ENCODE data around the gene GJA5.

Gene GJA5

GRCh38 chr1:147769106-147769505 is 8.7 kb upstream of the GJA5 start:
- no peak for DNase-seq (ENCODE audit: extremely low spot score)
- no peak for TF ChIP-seq CTCF (IDR thresholded peaks at IDR 0.05; ENCODE audit: control extremely low read depth, extremely low read depth, low read depth, missing control alignments)
- ChIA-PET POLR2A (no interaction called here), CTCF (no interaction called here)

GRCh38 chr1:147768582-147768981 is 8.2 kb upstream of the GJA5 start:
- no peak for TF ChIP-seq CTCF (IDR thresholded peaks at IDR 0.05; ENCODE audit: control extremely low read depth, extremely low read depth, low read depth, missing control alignments)
- ChIA-PET CTCF (no interaction called here), POLR2A (no interaction called here)
- no peak for DNase-seq (ENCODE audit: extremely low spot score)

- TF ChIP-seq CTCF (IDR thresholded peaks at IDR 0.05; ENCODE audit: control extremely low read depth, extremely low read depth, low read depth, missing control alignments), result no peak
- no peak for DNase-seq (ENCODE audit: extremely low spot score)
- ChIA-PET CTCF (no interaction called here), POLR2A (no interaction called here)
These were observed 7.7 kb upstream of the GJA5 start for GRCh38 chr1:147768101-147768500.

GRCh38 chr1:147762233-147763024 is 2.0 kb upstream of the GJA5 start:
- TF ChIP-seq CTCF (IDR thresholded peaks at IDR 0.05; ENCODE audit: control extremely low read depth, extremely low read depth, low read depth, missing control alignments), result no peak
- no peak for DNase-seq (ENCODE audit: extremely low spot score)
- POLR2A ChIA-PET, result no interaction called here
- CTCF ChIA-PET, result no interaction called here

- DNase-seq (ENCODE audit: extremely low spot score), result no peak
- TF ChIP-seq CTCF (IDR thresholded peaks at IDR 0.05; ENCODE audit: control extremely low read depth, extremely low read depth, low read depth, missing control alignments), result no peak
- CTCF ChIA-PET, result no interaction called here
- POLR2A ChIA-PET, result no interaction called here
These were observed 1.9 kb downstream of the GJA5 start for GRCh38 chr1:147758379-147759100.

- no peak for TF ChIP-seq CTCF (IDR thresholded peaks at IDR 0.05; ENCODE audit: control extremely low read depth, extremely low read depth, low read depth, missing control alignments)
- ChIA-PET CTCF (no interaction called here), POLR2A (no interaction called here)
- no peak for DNase-seq (ENCODE audit: extremely low spot score)
These were observed 3.1 kb downstream of the GJA5 start for GRCh38 chr1:147757015-147757990.

Measured in GM10248 (cell line).